IPS-20b (cell line): Measurements from ENCODE around the gene SNN.

Experiments used
- H3K27ac ChIP-seq: one replicate; pipeline ENCODE4 v1.5.1; 2013; ENCODE audit warnings: low read length
- H3K27me3 ChIP-seq: 2 replicates; pipeline ENCODE4 v1.6.1; 2013; ENCODE audit warnings: mild to moderate bottlenecking, low read length, inconsistent platforms; ENCODE audit not compliant: insufficient read depth
- H3K36me3 ChIP-seq: 2 replicates; pipeline ENCODE4 v1.6.1; 2013; ENCODE audit warnings: low read depth, mild to moderate bottlenecking, inconsistent platforms, low read length, moderate library complexity; ENCODE audit not compliant: insufficient read depth
- H3K4me1 ChIP-seq: 2 replicates; pipeline ENCODE4 v1.6.1; 2013; ENCODE audit warnings: mild to moderate bottlenecking, control low read depth, inconsistent platforms, low read length, moderate library complexity; ENCODE audit not compliant: insufficient read depth
- H3K4me3 ChIP-seq: 2 replicates; pipeline ENCODE4 v1.5.1; 2013; ENCODE audit warnings: mild to moderate bottlenecking, low read length, inconsistent platforms
- H3K9ac ChIP-seq: 2 replicates; pipeline ENCODE4 v1.6.1; 2013; ENCODE audit warnings: low read depth, mild to moderate bottlenecking, inconsistent platforms, low read length, moderate library complexity
- H3K9me3 ChIP-seq: 2 replicates; pipeline ENCODE4 v1.6.1; 2013; ENCODE audit warnings: mild to moderate bottlenecking, low read depth, low read length, inconsistent platforms; ENCODE audit not compliant: insufficient read depth

SNN gene

DNA sequence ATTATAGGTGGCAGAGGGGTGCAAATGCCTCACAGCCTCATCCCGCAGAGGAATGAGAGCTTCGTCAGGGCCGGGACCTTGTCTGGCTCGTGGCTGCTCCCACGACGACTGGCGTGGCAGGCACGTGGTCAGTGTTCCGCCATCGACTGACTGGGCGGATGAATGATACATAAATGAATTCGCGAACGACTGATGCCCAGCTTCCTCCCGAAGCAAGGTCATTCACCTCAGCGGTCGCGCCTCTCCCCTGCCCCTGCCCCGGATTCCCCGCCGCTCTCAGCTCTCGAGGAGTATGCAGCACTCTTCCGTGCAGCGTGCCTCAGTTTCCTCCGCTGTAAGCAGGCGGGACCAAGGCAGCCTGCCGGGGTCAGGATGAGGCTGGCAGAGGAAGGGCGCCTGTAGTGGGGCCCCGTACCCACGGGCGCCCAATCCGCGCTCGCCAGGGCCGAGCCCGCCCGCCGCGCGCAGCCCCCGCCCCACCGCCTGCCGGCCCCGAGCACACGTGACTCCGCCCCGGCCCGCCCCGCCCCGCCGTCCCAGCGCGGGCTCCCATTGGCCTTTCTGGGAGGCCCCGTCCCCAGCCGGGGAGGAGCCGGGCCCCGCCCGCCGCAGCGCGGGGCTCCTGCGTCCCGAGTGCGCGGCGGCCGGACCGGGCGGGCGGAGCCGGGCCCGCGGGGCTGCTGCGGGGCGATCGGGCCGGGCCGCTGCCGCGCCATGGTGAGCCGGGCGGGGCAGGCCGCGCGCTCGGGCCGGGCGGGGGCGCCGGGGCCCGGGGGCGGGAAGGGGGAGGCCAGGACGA, at the start of gene SNN:
SNN (plus strand) TSS at position 632 of the 799 bp plus-strand sequence. CDS start 7,605 bp downstream, outside the sequence.
- H3K9me3 ChIP-seq: no peaks in the 10 kb centered on the region
- H3K9ac ChIP-seq: peak within 1 kb of the TSS; percentile 79
- no peak within 1 kb of the TSS for H3K27ac ChIP-seq
- peaks cover 6% of the 10 kb centered on the region; the same call in 1 of the 2 replicates for H3K27me3 ChIP-seq
- peaks cover 18% of the 10 kb centered on the region; the same call in 1 of the 2 replicates for H3K4me1 ChIP-seq
- H3K4me3 ChIP-seq: peak within 1 kb of the TSS; percentile 76
- H3K36me3 ChIP-seq: no peaks in the 10 kb centered on the region

DNA sequence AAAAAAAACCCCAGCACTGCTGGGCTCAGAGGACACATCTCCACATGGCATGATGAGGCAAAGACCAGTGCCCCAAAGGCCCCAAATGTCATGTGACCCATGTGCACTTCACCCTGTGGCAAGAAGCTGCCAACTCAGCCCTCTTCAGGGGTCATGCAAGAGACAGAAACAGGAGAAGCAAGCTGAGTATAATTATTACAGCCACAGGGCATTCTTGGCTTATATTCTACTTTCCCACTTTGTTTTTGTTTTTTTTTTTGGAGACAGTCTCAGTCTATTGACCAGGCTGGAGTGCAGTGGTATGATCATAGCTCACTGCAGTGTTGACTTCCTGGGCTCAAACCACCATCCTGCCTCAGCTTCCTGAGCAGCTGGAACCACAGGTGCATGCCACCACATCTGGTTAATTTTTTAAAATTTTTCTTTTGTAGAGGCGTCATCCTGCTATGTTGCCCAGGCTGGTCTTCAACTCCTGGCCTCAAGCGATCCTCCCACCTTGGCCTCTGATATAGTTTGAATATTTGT, 48.9 kb upstream of the SNN start:
- Histone ChIP-seq H3K4me3 (no peak overlapping the region), H3K27me3 (no peaks in the 10 kb centered on the region), H3K27ac (no peak overlapping the region), H3K36me3 (no peaks in the 10 kb centered on the region), H3K9ac (no peak overlapping the region), H3K9me3 (no peaks in the 10 kb centered on the region), H3K4me1 (peaks cover 12% of the 10 kb centered on the region)

DNA sequence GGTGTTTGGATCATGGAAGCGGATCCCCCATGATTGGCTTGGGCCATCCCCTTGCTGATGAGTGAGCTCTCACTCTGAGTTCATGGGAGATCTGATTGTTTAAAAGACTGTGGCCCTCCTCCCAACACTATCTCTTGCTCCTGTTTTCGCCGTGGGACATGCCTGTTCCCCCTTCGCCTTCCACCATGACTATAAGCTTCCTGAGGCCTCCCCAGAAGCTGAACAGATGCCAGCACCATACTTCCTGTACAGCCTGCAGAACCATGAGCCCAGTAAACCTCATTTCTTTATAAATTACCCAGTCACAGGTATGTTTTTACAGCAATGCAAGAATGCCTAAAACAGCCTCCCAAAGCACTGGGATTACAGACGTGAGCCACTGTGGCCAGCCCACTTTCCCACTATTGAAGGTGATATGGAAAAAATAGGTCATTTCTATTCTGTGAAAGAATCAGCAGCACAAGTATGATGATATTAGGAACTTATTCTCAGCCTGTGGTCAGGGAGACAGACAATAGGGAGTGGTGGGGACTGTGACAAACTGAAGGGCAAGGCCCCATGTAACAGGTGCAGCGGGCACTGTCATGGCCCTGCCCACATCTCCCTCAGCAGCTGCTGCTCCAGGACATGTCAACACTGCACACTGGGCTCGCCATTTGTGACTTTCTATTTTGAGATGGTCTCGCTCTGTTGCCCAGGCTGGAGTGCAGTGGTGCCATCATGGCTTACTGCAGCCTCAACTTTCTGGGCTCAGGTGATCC, 47.8 kb upstream of the SNN start:
- H3K27ac ChIP-seq: no peak overlapping the region
- H3K4me1 ChIP-seq: peaks cover 6% of the 10 kb centered on the region; the same call in 1 of the 2 replicates
- H3K9ac ChIP-seq: no peak overlapping the region
- no peaks in the 10 kb centered on the region for H3K27me3 ChIP-seq
- H3K4me3 ChIP-seq: no peak overlapping the region
- no peaks in the 10 kb centered on the region for H3K9me3 ChIP-seq
- no peaks in the 10 kb centered on the region for H3K36me3 ChIP-seq

DNA sequence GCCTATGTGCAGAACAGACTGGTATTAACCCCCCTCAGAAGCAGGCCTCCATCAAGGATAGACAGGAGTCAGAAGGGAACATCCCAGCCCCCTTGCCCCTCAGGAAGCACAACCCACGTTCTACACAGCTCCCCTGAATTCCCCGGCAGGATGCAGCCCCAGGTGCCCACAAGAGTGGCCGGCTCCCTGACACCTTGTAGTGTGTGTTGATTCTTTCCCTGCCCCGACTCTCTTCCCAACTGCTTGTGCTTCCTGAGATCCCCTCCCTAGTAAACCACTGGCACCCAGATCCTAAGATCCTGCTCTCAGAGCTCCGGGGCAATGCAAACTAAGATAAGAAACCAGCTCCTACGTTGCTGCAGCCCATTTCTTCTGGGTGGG, 46.7 kb upstream of the SNN start:
- Histone ChIP-seq H3K27me3 (no peaks in the 10 kb centered on the region), H3K36me3 (no peaks in the 10 kb centered on the region), H3K9ac (no peak overlapping the region), H3K27ac (no peak overlapping the region), H3K4me1 (no peaks in the 10 kb centered on the region), H3K9me3 (no peaks in the 10 kb centered on the region), H3K4me3 (no peak overlapping the region)

DNA sequence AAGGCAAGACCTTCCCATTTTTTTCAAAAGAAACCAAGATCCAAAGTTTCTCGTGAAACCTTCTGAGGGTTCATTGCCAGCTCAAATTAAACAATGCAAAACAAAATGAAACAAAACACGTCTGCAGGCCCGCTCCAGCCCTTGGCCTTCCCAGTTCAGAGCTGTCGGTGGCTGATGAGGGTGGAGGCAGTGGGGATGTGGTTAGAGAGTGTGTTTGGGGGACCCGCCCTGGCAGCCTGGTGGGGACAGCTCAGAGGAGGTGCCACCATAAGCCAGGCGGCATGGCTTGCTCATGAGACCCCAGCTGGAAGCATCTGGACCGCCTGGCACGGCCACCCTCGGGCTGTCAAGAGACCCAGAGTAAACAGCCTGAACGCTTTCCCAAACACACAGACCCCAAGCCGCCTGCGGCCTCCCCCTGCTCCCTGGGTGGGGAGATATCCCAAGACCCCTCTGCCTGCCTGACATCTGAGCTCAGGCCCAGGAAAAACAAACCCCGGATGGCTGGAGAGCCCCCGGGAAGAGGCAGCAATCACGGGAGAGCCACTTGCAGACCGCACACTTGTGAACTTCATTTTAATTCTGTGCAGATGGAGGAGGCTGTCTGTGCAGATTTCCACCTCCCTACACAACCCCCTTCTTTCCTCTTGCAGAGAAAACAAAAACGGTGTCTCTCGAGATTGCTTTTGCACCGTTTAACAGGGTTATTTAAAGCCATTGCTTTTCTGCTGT, 46.2 kb upstream of the SNN start:
- H3K4me3 ChIP-seq: no peak overlapping the region
- no peak overlapping the region for H3K27ac ChIP-seq
- no peaks in the 10 kb centered on the region for H3K36me3 ChIP-seq
- no peaks in the 10 kb centered on the region for H3K9me3 ChIP-seq
- no peaks in the 10 kb centered on the region for H3K27me3 ChIP-seq
- no peak overlapping the region for H3K9ac ChIP-seq
- no peaks in the 10 kb centered on the region for H3K4me1 ChIP-seq

DNA sequence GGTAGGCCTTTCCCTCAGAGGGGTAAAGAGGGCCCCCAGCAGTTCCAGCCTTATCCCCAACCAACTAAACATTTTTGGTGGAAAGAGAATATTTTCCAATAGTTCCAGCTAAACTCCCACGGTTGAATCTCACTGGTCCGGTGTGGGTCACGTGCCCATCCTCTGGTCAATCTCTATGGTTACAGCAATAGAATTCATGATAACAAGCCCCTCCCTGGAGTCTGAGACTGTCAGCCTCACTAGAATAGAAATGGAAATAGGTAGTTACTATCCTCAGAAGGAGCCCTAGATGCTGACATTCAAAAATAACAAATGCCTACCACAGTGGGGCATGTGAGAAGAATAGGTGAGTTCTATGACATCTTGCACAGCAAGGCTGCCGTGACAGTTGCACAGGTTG, 44.0 kb upstream of the SNN start:
- Histone ChIP-seq H3K4me1 (no peaks in the 10 kb centered on the region), H3K4me3 (no peak overlapping the region), H3K9me3 (no peaks in the 10 kb centered on the region), H3K36me3 (no peaks in the 10 kb centered on the region), H3K27ac (no peak overlapping the region), H3K27me3 (no peaks in the 10 kb centered on the region), H3K9ac (no peak overlapping the region)

DNA sequence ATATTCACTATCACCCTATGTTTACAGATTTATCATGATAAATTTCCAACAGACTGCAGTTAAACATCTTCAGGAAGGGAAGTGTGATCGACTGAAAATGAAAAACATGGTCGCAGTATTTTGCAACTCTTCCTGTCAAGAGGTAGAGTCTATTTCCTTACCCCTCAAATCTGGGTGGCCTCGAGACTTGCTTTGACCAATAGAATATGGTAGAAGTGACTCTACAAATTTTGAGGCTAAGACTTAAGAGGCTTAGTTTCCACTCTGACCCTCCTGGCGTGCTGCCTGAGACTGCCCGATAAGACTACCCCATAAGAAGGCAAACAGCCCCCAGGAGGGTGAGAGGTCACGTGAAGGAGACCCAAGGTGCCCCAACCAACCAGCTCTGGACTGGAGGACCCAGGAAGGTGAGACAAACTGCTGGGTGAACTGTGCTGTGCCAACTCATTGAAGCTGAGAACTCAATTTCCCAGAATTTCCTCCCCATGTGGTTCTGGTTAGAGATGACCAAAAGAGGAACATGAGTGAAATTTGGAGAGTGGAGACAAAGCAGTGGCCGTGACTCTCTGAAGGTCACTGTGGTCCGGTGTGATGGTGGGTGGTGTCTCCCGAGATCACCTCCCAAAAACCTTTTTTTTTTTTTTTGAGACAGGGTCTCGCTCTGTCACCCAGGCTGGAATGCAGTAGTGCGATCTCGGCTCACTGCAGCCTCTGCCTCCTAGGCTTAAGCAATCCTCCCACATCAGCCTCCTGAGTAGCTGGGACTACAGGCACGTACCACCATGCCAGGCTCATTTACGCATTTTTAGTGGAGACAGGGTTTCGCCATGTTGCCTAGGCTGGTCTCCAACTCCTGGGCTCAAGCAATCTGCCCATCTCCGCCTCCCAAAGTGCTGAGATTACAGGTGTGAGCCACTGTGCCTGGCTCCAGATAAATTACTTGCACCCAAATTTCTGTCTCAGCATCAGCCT, 43.3 kb upstream of the SNN start:
- Histone ChIP-seq H3K9ac (no peak overlapping the region), H3K36me3 (no peaks in the 10 kb centered on the region), H3K27ac (no peak overlapping the region), H3K27me3 (no peaks in the 10 kb centered on the region), H3K4me1 (no peaks in the 10 kb centered on the region), H3K9me3 (no peaks in the 10 kb centered on the region), H3K4me3 (no peak overlapping the region)

DNA sequence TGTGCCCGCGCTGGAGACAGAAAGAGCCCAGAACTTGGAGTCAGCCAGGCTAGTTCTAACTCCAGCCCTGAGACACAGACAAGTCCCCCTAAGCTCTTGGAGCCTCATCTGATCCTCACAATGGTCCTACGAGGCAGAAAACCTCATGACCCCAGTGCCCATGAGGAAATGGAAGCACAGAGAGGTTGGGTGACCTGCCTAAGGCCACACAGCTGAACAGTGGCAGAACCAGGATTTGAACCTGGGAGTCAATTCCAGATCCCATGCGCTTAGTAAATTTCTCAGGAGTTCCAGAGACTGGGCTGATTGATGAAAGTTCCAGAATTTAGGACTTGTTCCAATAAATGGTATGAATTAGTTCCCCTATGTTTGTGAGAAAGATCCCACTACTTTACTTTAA, 42.5 kb upstream of the SNN start:
- Histone ChIP-seq H3K27me3 (no peaks in the 10 kb centered on the region), H3K36me3 (no peaks in the 10 kb centered on the region), H3K4me3 (no peak overlapping the region), H3K27ac (no peak overlapping the region), H3K9me3 (no peaks in the 10 kb centered on the region), H3K4me1 (no peaks in the 10 kb centered on the region), H3K9ac (no peak overlapping the region)

DNA sequence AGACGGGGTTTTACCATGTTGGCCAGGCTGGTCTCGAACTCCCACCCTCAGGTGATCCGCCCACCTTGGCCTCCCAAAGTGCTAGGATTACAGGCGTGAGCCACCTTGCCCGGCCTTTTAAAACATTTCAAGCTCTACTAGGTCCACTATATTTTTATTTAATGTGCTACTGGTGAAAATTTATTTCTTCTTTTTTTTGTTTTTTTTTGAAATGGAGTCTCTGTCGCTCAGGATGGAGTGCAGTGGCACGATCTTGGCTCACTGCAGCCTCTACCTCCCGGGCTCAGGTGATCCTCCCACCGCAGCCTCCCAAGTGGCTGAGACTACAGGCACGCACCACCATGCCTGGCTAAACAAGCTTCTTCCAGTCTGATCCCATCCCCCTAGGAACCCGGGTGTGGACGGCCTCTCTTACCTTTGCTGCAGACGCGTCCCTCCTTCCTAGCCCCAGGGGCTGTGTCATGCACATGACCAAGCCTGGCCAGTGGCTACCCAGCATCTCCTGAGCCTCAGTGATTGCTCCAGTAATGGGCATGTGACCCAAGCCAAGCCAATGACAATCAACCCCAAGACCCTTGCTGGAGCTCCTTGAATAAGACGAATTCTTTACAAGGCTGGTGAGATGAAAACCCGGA, 41.5 kb upstream of the SNN start:
- Histone ChIP-seq H3K36me3 (no peaks in the 10 kb centered on the region), H3K27ac (no peak overlapping the region), H3K9me3 (no peaks in the 10 kb centered on the region), H3K4me3 (no peak overlapping the region), H3K9ac (no peak overlapping the region), H3K4me1 (no peaks in the 10 kb centered on the region), H3K27me3 (no peaks in the 10 kb centered on the region)

DNA sequence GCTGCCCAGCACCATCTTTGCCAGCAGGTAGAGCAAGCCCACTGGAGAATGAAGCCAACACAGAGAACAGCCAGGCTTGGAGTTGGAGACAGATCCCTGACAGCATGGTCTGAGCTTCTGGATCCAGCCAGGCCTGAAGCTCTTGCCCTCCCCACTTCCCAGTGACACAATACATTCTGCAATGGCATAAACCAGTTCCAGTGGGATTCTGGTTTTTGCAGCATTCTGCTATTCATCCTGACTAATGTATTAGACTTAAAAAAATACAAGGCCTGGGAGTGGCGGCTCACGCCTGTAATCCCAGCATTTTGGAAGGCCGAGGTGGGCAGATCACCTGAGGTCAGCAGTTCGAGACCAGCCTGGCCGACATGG, 41.0 kb upstream of the SNN start:
- Histone ChIP-seq H3K27ac (no peak overlapping the region), H3K9me3 (no peaks in the 10 kb centered on the region), H3K4me3 (no peak overlapping the region), H3K27me3 (no peaks in the 10 kb centered on the region), H3K4me1 (no peaks in the 10 kb centered on the region), H3K9ac (no peak overlapping the region), H3K36me3 (no peaks in the 10 kb centered on the region)
